Measurements from ENCODE around the gene SORCS2.
A peak's percentile ranks its signal among the peaks of the same experiment; 100 is the strongest.

SORCS2 gene

GRCh38 chr4:7222521-7222920 lies 30.2 kb downstream of the SORCS2 start:
- no peak for DNase-seq (ENCODE audit: low spot score)

GRCh38 chr4:7223541-7223940 lies 31.2 kb downstream of the SORCS2 start:
- DNase-seq (ENCODE audit: low spot score), result no peak

GRCh38 chr4:7224001-7224400 lies 31.7 kb downstream of the SORCS2 start:
- DNase-seq (ENCODE audit: low spot score), result no peak

GRCh38 chr4:7224878-7225533 lies 32.7 kb downstream of the SORCS2 start:
- DNase-seq (ENCODE audit: low spot score), result no peak

- DNase-seq (ENCODE audit: low spot score), result no peak
Measured at GRCh38 chr4:7226439-7226838, 34.1 kb downstream of the SORCS2 start.

- no peak for DNase-seq (ENCODE audit: low spot score)
Measured at GRCh38 chr4:7227008-7227407, 34.7 kb downstream of the SORCS2 start.

GRCh38 chr4:7228734-7229133 lies 36.4 kb downstream of the SORCS2 start:
- no peak for DNase-seq (ENCODE audit: low spot score)

GRCh38 chr4:7232061-7232650 lies 39.8 kb downstream of the SORCS2 start:
- DNase-seq (ENCODE audit: low spot score), result no peak

GRCh38 chr4:7233006-7233580 lies 40.8 kb downstream of the SORCS2 start:
- DNase-seq (ENCODE audit: low spot score), result no peak

- DNase-seq (ENCODE audit: low spot score), result no peak
Measured at GRCh38 chr4:7233601-7234000, 41.3 kb downstream of the SORCS2 start.

- no peak for DNase-seq (ENCODE audit: low spot score)
Measured at GRCh38 chr4:7234355-7235029, 42.2 kb downstream of the SORCS2 start.

GRCh38 chr4:7235030-7235380 lies 42.7 kb downstream of the SORCS2 start:
- DNase-seq (ENCODE audit: low spot score), result no peak

- peak; percentile 36 for DNase-seq (ENCODE audit: low spot score)
Measured at GRCh38 chr4:7236847-7237246, 44.5 kb downstream of the SORCS2 start.

GRCh38 chr4:7237873-7238272 lies 45.5 kb downstream of the SORCS2 start:
- DNase-seq (ENCODE audit: low spot score), result no peak

- DNase-seq (ENCODE audit: low spot score), result no peak
Measured at GRCh38 chr4:7238300-7238960, 46.1 kb downstream of the SORCS2 start.

GRCh38 chr4:7239101-7239820 lies 46.9 kb downstream of the SORCS2 start:
- DNase-seq (ENCODE audit: low spot score), result no peak

GRCh38 chr4:7239844-7240243 lies 47.5 kb downstream of the SORCS2 start:
- no peak for DNase-seq (ENCODE audit: low spot score)

GRCh38 chr4:7240306-7240705 lies 48.0 kb downstream of the SORCS2 start:
- no peak for DNase-seq (ENCODE audit: low spot score)

- DNase-seq (ENCODE audit: low spot score), result no peak
Measured at GRCh38 chr4:7241597-7242125, 49.3 kb downstream of the SORCS2 start.

GRCh38 chr4:7242766-7243165 lies 50.4 kb downstream of the SORCS2 start:
- DNase-seq (ENCODE audit: low spot score), result no peak

- no peak for DNase-seq (ENCODE audit: low spot score)
Measured at GRCh38 chr4:7243609-7244330, 51.4 kb downstream of the SORCS2 start.

All from AG08396 (cell line).